SK-N-SH (cell line): ENCODE data around the gene ZCCHC7. TPM values are rescaled to one million over a fixed set of nuclear protein-coding genes. Genes with fewer than 3 reads are reported as not detected.

Experiments used
- CTCF ChIA-PET: fragments of 300-600, 350-600 bp; formaldehyde crosslinking; extraction: SDS; loops from one replicate; lab custom pipeline; 2021; lab: Yijun Ruan, JAX
- POLR2A ChIA-PET: fragments of 350-600 bp; sonication (Branson Sonifier 250); formaldehyde crosslinking; extraction: SDS; loops from one replicate; lab custom pipeline; 2020; ENCODE audit warnings: antibody characterized with exemption, inconsistent platforms; lab: Yijun Ruan, JAX
- DNase-seq: peaks from one replicate; pipeline ENCODE4 v3.0.0; 2012
- H2AFZ ChIP-seq: fragments of 200-600 bp; sonication (generic); 2 replicates; pipeline ENCODE4 v1.8.1; 2016; ENCODE audit warnings: antibody characterized with exemption, mild to moderate bottlenecking, low read depth
- H3F3A ChIP-seq: fragments of 200-600 bp; sonication (generic); replicated peaks from 2 replicates; pipeline ENCODE3; 2016; ENCODE audit warnings: antibody characterized with exemption, mild to moderate bottlenecking; ENCODE audit not compliant: insufficient read depth
- H3K27ac ChIP-seq, 2 experiments: fragments of 200-500 bp in 1 of 2; fragments of 200-600 bp in 1 of 2; sonication (Bioruptor generic) in 1 of 2; sonication (generic), shearing (Covaris generic) in 1 of 2; 2 replicates each; pipeline versions ENCODE4 v1.5.1 to v1.6.1; 2014 to 2016; ENCODE audit warnings: low read depth in 2 of 2, inconsistent platforms in 1 of 2, low read length in 1 of 2, mild to moderate bottlenecking in 1 of 2, mixed read lengths in 1 of 2
- H3K27me3 ChIP-seq: fragments of 200-600 bp; sonication (generic), shearing (Covaris generic); 2 replicates; pipeline ENCODE4 v1.6.1; 2016; ENCODE audit warnings: mixed run types; ENCODE audit not compliant: insufficient read depth
- H3K36me3 ChIP-seq, 2 experiments: fragments of 200-500 bp in 1 of 2; fragments of 200-600 bp in 1 of 2; sonication (Bioruptor generic) in 1 of 2; sonication (generic) in 1 of 2; replicated peaks in 1 of 2; 2 replicates each; pipeline versions ENCODE3 to v1.5.1; 2014 to 2016; ENCODE audit warnings: low read length in 1 of 2, mild to moderate bottlenecking in 1 of 2; ENCODE audit not compliant: insufficient read depth in 2 of 2, control insufficient read depth in 1 of 2
- H3K4me1 ChIP-seq, 2 experiments: fragments of 200-500 bp in 1 of 2; fragments of 200-600 bp in 1 of 2; sonication (Bioruptor generic) in 1 of 2; sonication (generic), shearing (Covaris generic) in 1 of 2; 2 replicates each; pipeline versions ENCODE4 v1.5.1 to v1.6.1; 2014 to 2016; ENCODE audit warnings: low read depth in 1 of 2, low read length in 1 of 2, mixed run types in 1 of 2; ENCODE audit not compliant: insufficient read depth in 2 of 2, control insufficient read depth in 1 of 2
- H3K4me2 ChIP-seq: fragments of 200-600 bp; sonication (generic), shearing (Covaris generic); 2 replicates; pipeline ENCODE4 v1.6.1; 2017; ENCODE audit warnings: mixed run types
- H3K4me3 ChIP-seq, 2 experiments: fragments of 200-500 bp in 1 of 2; fragments of 200-600 bp in 1 of 2; sonication (Bioruptor generic) in 1 of 2; sonication (generic), shearing (Covaris generic) in 1 of 2; 2 replicates each; pipeline versions ENCODE4 v1.5.1 to v1.8.1; 2014 to 2016; ENCODE audit warnings: low read depth in 2 of 2, inconsistent platforms in 1 of 2, low read length in 1 of 2, mild to moderate bottlenecking in 1 of 2, mixed read lengths in 1 of 2, moderate library complexity in 1 of 2
- H3K79me2 ChIP-seq: fragments of 200-600 bp; sonication (generic); 2 replicates; pipeline ENCODE4 v1.8.1; 2017; ENCODE audit warnings: mild to moderate bottlenecking; ENCODE audit not compliant: insufficient read depth
- H3K9ac ChIP-seq: fragments of 200-600 bp; sonication (generic); 2 replicates; pipeline ENCODE4 v1.6.1; 2017; ENCODE audit warnings: mixed run types
- H3K9me2 ChIP-seq: fragments of 200-600 bp; sonication (generic); 2 replicates; pipeline ENCODE4 v1.6.1; 2017; ENCODE audit warnings: mixed run types
- H3K9me3 ChIP-seq: fragments of 200-600 bp; sonication (generic); 2 replicates; pipeline ENCODE4 v1.6.1; 2017; ENCODE audit warnings: mixed run types, mild to moderate bottlenecking, moderate library complexity
- H4K20me1 ChIP-seq: fragments of 200-600 bp; sonication (generic); 2 replicates; pipeline ENCODE4 v1.6.1; 2017; ENCODE audit warnings: mild to moderate bottlenecking, mixed run types; ENCODE audit not compliant: insufficient read depth
- CTCF ChIP-seq: fragments of 200-600 bp; sonication (generic); IDR thresholded peaks from 2 replicates; pipeline ENCODE4 v1.6.1; 2017; ENCODE audit warnings: antibody characterized with exemption, mild to moderate bottlenecking, moderate library complexity
- FOSL2 ChIP-seq: IDR thresholded peaks from 2 replicates; pipeline ENCODE4 v1.4.0; 2012; ENCODE audit warnings: low read depth, mild to moderate bottlenecking, moderate library complexity, borderline replicate concordance
- FOXJ3 ChIP-seq: sonication (generic); formaldehyde crosslinking; IDR thresholded peaks from 2 replicates; pipeline ENCODE4 v1.5.1; 2020; ENCODE audit warnings: mild to moderate bottlenecking, missing genetic modification reagents
- GABPA ChIP-seq: IDR thresholded peaks from 2 replicates; pipeline ENCODE4 v1.4.0; 2012; ENCODE audit warnings: low read depth, mild to moderate bottlenecking
- JUND ChIP-seq: IDR thresholded peaks from 2 replicates; pipeline ENCODE4 v1.4.0; 2012
- MAX ChIP-seq: IDR thresholded peaks from 2 replicates; pipeline ENCODE4 v1.4.0; 2012; ENCODE audit warnings: low read depth
- RFX5 ChIP-seq: IDR thresholded peaks from 2 replicates; pipeline ENCODE4 v1.6.1; 2012; ENCODE audit warnings: mild to moderate bottlenecking, improper control_type of control experiment, low read length
- SMC3 ChIP-seq: IDR thresholded peaks from 2 replicates; pipeline ENCODE4 v1.6.1; 2012; ENCODE audit warnings: low read depth, low read length, improper control_type of control experiment
- ZBTB33 ChIP-seq: IDR thresholded peaks from 2 replicates; pipeline ENCODE4 v1.4.0; 2012; ENCODE audit warnings: low read depth, borderline replicate concordance
- WGBS: methylation state at CpG from one replicate; pipeline ENCODE4 v1.1.6; 2017; ENCODE audit warnings: low lambda C conversion rate; 5-methylcytosine and 5-hydroxymethylcytosine counted together
- polyA plus RNA-seq, 3 experiments: library from polyadenylated mRNA; depleted of rRNA; stranded (reverse); fragments of >200 nt; gene quantifications; 2 replicates each; pipeline ENCODE4 v1.2.3, GENCODE V29; 2012
- TF ChIP-seq, protein P1 (sequence below): fragments of 150-350 bp; IDR thresholded peaks from 2 replicates; pipeline ENCODE4 v1.6.1; 2016; ENCODE audit warnings: mild to moderate bottlenecking, low read depth, low read length
- TF ChIP-seq, protein P2 (sequence below): IDR thresholded peaks from 2 replicates; pipeline ENCODE4 v1.6.1; 2012; ENCODE audit warnings: mild to moderate bottlenecking, low read depth, low read length, moderate library complexity
- TF ChIP-seq, protein P3 (sequence below): IDR thresholded peaks from 2 replicates; pipeline ENCODE4; 2012
- TF ChIP-seq, protein P4 (sequence below): fragments of 150-350 bp; IDR thresholded peaks from 2 replicates; pipeline ENCODE4 v1.6.1; 2017; ENCODE audit warnings: antibody characterized with exemption, low read length, low read depth, borderline replicate concordance

ZCCHC7 gene
- polyA plus RNA-seq, 1 of the 3 experiments (the other 2 are of a cell fraction) = 12.6 TPM

DNA sequence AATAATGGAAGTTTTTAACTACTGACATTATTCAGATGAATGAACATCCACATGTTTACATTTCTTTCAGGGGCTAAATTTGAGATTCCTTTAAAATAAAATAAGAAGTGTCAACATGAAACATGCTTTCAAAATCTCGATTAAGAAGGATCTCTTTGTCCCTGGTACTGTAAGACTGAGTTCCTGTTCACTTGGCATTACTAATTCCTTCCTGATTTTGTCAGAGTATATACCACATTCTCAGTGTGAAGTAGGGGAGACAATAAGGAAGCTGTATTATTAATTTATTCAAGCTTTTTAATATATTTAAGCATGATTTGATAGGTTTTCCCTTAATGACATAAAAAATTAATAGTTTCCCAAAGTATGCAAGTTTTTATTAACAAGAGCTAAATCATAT is 220.6 kb downstream of the ZCCHC7 start:
- Histone ChIP-seq H2AFZ (no peak overlapping the region), H4K20me1 (no peaks in the 10 kb centered on the region), H3K4me3 (no peak overlapping the region), H3K79me2 (no peaks in the 10 kb centered on the region), H3K9me3 (no peaks in the 10 kb centered on the region), H3K9ac (no peak overlapping the region), H3F3A (no peaks in the 10 kb centered on the region), H3K9me2 (no peaks in the 10 kb centered on the region), H3K4me2 (no peak overlapping the region), H3K27ac (no peak overlapping the region), H3K27me3 (no peaks in the 10 kb centered on the region), H3K36me3 (no peaks in the 10 kb centered on the region), H3K4me1 (peaks cover 4 to 12% of the 10 kb centered on the region in 2 experiments; a peak in 3 of 4 replicates)
- no peak for TF ChIP-seq MAX
- TF ChIP-seq, protein P1, sequence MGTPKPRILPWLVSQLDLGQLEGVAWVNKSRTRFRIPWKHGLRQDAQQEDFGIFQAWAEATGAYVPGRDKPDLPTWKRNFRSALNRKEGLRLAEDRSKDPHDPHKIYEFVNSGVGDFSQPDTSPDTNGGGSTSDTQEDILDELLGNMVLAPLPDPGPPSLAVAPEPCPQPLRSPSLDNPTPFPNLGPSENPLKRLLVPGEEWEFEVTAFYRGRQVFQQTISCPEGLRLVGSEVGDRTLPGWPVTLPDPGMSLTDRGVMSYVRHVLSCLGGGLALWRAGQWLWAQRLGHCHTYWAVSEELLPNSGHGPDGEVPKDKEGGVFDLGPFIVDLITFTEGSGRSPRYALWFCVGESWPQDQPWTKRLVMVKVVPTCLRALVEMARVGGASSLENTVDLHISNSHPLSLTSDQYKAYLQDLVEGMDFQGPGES = no peak
- TF ChIP-seq, protein P2, sequence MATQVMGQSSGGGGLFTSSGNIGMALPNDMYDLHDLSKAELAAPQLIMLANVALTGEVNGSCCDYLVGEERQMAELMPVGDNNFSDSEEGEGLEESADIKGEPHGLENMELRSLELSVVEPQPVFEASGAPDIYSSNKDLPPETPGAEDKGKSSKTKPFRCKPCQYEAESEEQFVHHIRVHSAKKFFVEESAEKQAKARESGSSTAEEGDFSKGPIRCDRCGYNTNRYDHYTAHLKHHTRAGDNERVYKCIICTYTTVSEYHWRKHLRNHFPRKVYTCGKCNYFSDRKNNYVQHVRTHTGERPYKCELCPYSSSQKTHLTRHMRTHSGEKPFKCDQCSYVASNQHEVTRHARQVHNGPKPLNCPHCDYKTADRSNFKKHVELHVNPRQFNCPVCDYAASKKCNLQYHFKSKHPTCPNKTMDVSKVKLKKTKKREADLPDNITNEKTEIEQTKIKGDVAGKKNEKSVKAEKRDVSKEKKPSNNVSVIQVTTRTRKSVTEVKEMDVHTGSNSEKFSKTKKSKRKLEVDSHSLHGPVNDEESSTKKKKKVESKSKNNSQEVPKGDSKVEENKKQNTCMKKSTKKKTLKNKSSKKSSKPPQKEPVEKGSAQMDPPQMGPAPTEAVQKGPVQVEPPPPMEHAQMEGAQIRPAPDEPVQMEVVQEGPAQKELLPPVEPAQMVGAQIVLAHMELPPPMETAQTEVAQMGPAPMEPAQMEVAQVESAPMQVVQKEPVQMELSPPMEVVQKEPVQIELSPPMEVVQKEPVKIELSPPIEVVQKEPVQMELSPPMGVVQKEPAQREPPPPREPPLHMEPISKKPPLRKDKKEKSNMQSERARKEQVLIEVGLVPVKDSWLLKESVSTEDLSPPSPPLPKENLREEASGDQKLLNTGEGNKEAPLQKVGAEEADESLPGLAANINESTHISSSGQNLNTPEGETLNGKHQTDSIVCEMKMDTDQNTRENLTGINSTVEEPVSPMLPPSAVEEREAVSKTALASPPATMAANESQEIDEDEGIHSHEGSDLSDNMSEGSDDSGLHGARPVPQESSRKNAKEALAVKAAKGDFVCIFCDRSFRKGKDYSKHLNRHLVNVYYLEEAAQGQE = no peak
- TF ChIP-seq JUND = no peak
- no peak for TF ChIP-seq RFX5
- TF ChIP-seq, protein P3, sequence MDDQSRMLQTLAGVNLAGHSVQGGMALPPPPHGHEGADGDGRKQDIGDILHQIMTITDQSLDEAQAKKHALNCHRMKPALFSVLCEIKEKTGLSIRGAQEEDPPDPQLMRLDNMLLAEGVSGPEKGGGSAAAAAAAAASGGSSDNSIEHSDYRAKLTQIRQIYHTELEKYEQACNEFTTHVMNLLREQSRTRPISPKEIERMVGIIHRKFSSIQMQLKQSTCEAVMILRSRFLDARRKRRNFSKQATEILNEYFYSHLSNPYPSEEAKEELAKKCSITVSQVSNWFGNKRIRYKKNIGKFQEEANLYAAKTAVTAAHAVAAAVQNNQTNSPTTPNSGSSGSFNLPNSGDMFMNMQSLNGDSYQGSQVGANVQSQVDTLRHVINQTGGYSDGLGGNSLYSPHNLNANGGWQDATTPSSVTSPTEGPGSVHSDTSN = no peak
- no peak for TF ChIP-seq FOXJ3 (CRISPR knock-in tag)
- TF ChIP-seq FOSL2 = no peak
- TF ChIP-seq GABPA = no peak
- no peak for TF ChIP-seq CTCF
- no peak for TF ChIP-seq SMC3
- TF ChIP-seq, protein P4, sequence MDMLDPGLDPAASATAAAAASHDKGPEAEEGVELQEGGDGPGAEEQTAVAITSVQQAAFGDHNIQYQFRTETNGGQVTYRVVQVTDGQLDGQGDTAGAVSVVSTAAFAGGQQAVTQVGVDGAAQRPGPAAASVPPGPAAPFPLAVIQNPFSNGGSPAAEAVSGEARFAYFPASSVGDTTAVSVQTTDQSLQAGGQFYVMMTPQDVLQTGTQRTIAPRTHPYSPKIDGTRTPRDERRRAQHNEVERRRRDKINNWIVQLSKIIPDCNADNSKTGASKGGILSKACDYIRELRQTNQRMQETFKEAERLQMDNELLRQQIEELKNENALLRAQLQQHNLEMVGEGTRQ = no peak
- TF ChIP-seq ZBTB33 = no peak
- no peak for DNase-seq
- CTCF ChIA-PET = interaction anchor here (1.1 to 1.7 kb wide), 2 partner anchors 11 to 468 kb away, joined by 4 to 6 read pairs; no protein-coding TSS in a partner anchor
- 91% methylated on average over 1 of the region's 1 CpG for WGBS
- POLR2A ChIA-PET = no interaction called here
